HepG2 (cell line): ENCODE results near the gene CPED1. TPM values are rescaled to one million over a fixed set of nuclear protein-coding genes. Genes with fewer than 3 reads are reported as not detected.
A peak's percentile ranks its signal among the peaks of the same experiment; 100 is the strongest.

ENCODE experiments used
- AKAP8 ChIP-seq: sonication (generic); formaldehyde crosslinking; IDR thresholded peaks from 2 replicates; pipeline ENCODE4 v1.5.1; 2020; ENCODE audit warnings: mild to moderate bottlenecking, missing genetic modification reagents
- ATF7-NPFF ChIP-seq: sonication (generic); formaldehyde crosslinking; IDR thresholded peaks from 2 replicates; pipeline ENCODE4 v1.8.1; 2023; ENCODE audit warnings: mild to moderate bottlenecking, low read depth, missing genetic modification reagents, moderate library complexity
- BORCS8-MEF2B ChIP-seq: sonication (generic); formaldehyde crosslinking; IDR thresholded peaks from 2 replicates; pipeline ENCODE4 v1.8.0; 2022; ENCODE audit warnings: mild to moderate bottlenecking, missing genetic modification reagents
- CBX1 ChIP-seq: IDR thresholded peaks from one replicate; pipeline ENCODE4 v1.6.1; 2016; ENCODE audit warnings: antibody characterized with exemption, low read depth
- GABPB1 ChIP-seq: IDR thresholded peaks from 2 replicates; pipeline ENCODE4 v1.6.1; 2016; ENCODE audit warnings: mild to moderate bottlenecking, missing genetic modification reagents, moderate library complexity, missing compliant biosample characterization
- HMGA1 ChIP-seq: sonication (generic); formaldehyde crosslinking; conservative IDR thresholded peaks from 2 replicates; pipeline ENCODE4 v1.4.0; 2020; ENCODE audit warnings: missing genetic modification reagents
- KAT2B ChIP-seq: fragments of 150-350 bp; IDR thresholded peaks from 2 replicates; pipeline ENCODE4 v1.6.1; 2014; ENCODE audit warnings: low read depth, low read length, borderline replicate concordance
- KLF11 ChIP-seq: IDR thresholded peaks from 2 replicates; pipeline ENCODE4 v1.6.1; 2016; ENCODE audit warnings: missing compliant biosample characterization
- NCOA1 ChIP-seq: sonication (generic); formaldehyde crosslinking; IDR thresholded peaks from 2 replicates; pipeline ENCODE4 v1.9.0; 2021; ENCODE audit warnings: missing genetic modification reagents
- NFATC3 ChIP-seq: sonication (generic); formaldehyde crosslinking; IDR thresholded peaks from 2 replicates; pipeline ENCODE4 v1.5.1; 2020; ENCODE audit warnings: mild to moderate bottlenecking, missing genetic modification reagents
- PAWR ChIP-seq: sonication (generic); formaldehyde crosslinking; IDR thresholded peaks from 2 replicates; pipeline ENCODE4 v1.4.0; 2020; ENCODE audit warnings: missing genetic modification reagents, mild to moderate bottlenecking, borderline replicate concordance
- PHF20 ChIP-seq: sonication (generic); formaldehyde crosslinking; IDR thresholded peaks from 2 replicates; pipeline ENCODE4 v1.5.0; 2020; ENCODE audit warnings: mild to moderate bottlenecking, missing genetic modification reagents
- RARG ChIP-seq: sonication (generic); formaldehyde crosslinking; IDR thresholded peaks from 2 replicates; pipeline ENCODE4 v1.4.0; 2020; ENCODE audit warnings: low read depth, mild to moderate bottlenecking, missing genetic modification reagents
- RELA ChIP-seq: sonication (generic); formaldehyde crosslinking; IDR thresholded peaks from 2 replicates; pipeline ENCODE4 v1.4.0; 2020; ENCODE audit warnings: missing genetic modification reagents
- SP4 ChIP-seq: sonication (generic); formaldehyde crosslinking; IDR thresholded peaks from 2 replicates; pipeline ENCODE4 v1.8.1; 2023; ENCODE audit warnings: mild to moderate bottlenecking, missing genetic modification reagents
- SUZ12 ChIP-seq: fragments of 150-350 bp; IDR thresholded peaks from 2 replicates; pipeline ENCODE4 v1.6.1; 2014; ENCODE audit warnings: low read depth, low read length
- ZBTB7A ChIP-seq: sonication (generic); formaldehyde crosslinking; IDR thresholded peaks from 2 replicates; pipeline ENCODE4 v1.8.0; 2022; ENCODE audit warnings: mild to moderate bottlenecking, missing genetic modification reagents
- ZNF124 ChIP-seq: sonication (generic); formaldehyde crosslinking; IDR thresholded peaks from 2 replicates; pipeline ENCODE4 v1.4.0; 2020; ENCODE audit warnings: missing genetic modification reagents
- ZNF292 ChIP-seq: sonication (generic); formaldehyde crosslinking; IDR thresholded peaks from 2 replicates; pipeline ENCODE4 v1.8.1; 2022; ENCODE audit warnings: mild to moderate bottlenecking, low read depth, missing genetic modification reagents, borderline replicate concordance
- ZNF598 ChIP-seq: sonication (generic); formaldehyde crosslinking; IDR thresholded peaks from 2 replicates; pipeline ENCODE4 v1.5.1; 2020; ENCODE audit warnings: mild to moderate bottlenecking, missing genetic modification reagents, borderline replicate concordance
- ZNF766 ChIP-seq: sonication (generic); formaldehyde crosslinking; IDR thresholded peaks from 2 replicates; pipeline ENCODE4 v1.5.0; 2020; ENCODE audit warnings: missing genetic modification reagents, borderline replicate concordance
- ZNF792 ChIP-seq: IDR thresholded peaks from 2 replicates; pipeline ENCODE4 v1.6.1; 2016
- ZSCAN21 ChIP-seq: sonication (generic); formaldehyde crosslinking; IDR thresholded peaks from 2 replicates; pipeline ENCODE4 v1.8.0; 2022; ENCODE audit warnings: mild to moderate bottlenecking, missing genetic modification reagents, moderate library complexity, borderline replicate concordance
- polyA plus RNA-seq, 8 experiments: library from polyadenylated mRNA; depleted of rRNA in 3 of 8; stranded (reverse) in 7 of 8; unstranded in 1 of 8; fragments of >200 nt; fragmentation: Illumina TruSeq in 4 of 8; extraction: Trizol in 4 of 8; gene quantifications; 2 replicates each; pipeline versions ENCODE4 v1.2.1 to v1.2.3, GENCODE V29; 2011 to 2016; ENCODE audit warnings: low read depth in 4 of 8, missing spikeins in 1 of 8, mixed read lengths in 1 of 8; ENCODE audit not compliant: insufficient read depth in 1 of 8
- total RNA-seq, 5 experiments: library from RNA; depleted of rRNA; stranded (reverse); fragments of >200 nt; fragmentation: Illumina TruSeq; extraction: Trizol; gene quantifications; 2 replicates each; pipeline ENCODE4 v1.2.3, GENCODE V29; 2016; ENCODE audit warnings: low read depth in 1 of 5
- TF ChIP-seq, protein P1 (sequence below): sonication (generic); formaldehyde crosslinking; IDR thresholded peaks from 2 replicates; pipeline ENCODE4 v1.4.0; 2020; ENCODE audit warnings: low read depth, mild to moderate bottlenecking, missing genetic modification reagents
- TF ChIP-seq, protein P2 (sequence below): sonication (generic); formaldehyde crosslinking; IDR thresholded peaks from 2 replicates; pipeline ENCODE4 v1.4.0; 2020; ENCODE audit warnings: low read depth, missing genetic modification reagents
- TF ChIP-seq, protein P3 (sequence below): sonication (generic); formaldehyde crosslinking; IDR thresholded peaks from 2 replicates; pipeline ENCODE4 v1.5.0; 2020; ENCODE audit warnings: missing genetic modification reagents, mild to moderate bottlenecking, borderline replicate concordance

Gene CPED1
- total and polyA plus RNA-seq, 2 of the 13 experiments (the other 11 are each of a cell fraction or from before 2014, with no cell fraction given) = 11.5 to 27.0 TPM

DNA sequence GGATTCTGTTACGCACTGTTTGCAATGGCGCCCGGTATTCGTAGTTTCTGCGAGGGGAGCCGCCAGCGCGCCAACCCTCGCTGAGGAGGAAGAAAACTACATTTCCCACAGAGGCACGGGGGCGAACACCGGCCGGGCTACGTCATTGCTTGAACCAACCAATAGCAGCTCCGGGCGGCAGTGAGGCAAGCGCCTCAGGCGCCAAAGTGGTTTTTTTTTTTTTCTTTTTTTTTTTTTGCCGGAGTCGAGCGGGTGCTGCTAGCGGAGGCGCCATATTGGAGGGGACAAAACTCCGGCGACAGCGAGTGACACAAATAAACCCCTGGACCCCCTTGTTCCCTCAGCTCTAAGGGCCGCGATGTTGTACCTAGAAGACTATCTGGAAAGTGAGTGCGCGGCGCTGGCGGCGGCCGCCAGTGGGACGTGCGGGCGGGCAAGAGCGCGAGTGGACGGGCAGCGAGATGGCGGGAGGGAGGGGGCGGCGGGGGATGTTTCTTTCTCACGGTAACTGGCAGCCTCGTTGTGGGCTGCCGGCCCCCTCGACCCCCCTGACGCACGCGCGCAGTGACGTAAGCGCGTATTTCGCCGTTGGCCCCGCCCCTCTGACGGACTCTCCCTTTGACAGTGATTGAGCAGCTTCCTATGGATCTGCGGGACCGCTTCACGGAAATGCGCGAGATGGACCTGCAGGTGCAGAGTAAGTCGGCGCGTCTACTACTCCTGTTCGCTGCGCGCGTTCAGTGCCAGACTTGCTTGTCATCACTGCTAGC lies 37.8 kb upstream of the CPED1 start, which contains the start of gene ING3 (continued):
- TF ChIP-seq, protein P1, sequence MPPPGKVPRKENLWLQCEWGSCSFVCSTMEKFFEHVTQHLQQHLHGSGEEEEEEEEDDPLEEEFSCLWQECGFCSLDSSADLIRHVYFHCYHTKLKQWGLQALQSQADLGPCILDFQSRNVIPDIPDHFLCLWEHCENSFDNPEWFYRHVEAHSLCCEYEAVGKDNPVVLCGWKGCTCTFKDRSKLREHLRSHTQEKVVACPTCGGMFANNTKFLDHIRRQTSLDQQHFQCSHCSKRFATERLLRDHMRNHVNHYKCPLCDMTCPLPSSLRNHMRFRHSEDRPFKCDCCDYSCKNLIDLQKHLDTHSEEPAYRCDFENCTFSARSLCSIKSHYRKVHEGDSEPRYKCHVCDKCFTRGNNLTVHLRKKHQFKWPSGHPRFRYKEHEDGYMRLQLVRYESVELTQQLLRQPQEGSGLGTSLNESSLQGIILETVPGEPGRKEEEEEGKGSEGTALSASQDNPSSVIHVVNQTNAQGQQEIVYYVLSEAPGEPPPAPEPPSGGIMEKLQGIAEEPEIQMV (CRISPR knock-in tag) = peak; percentile 17; the same call in 1 of the 2 replicates
- TF ChIP-seq RARG (CRISPR knock-in tag) = 0 out of 2 replicates have a peak, but pooled peaks have one; percentile 48
- TF ChIP-seq ZNF766 (CRISPR knock-in tag) = peak; percentile 1; the same call in 1 of the 2 replicates
- TF ChIP-seq, protein P2, sequence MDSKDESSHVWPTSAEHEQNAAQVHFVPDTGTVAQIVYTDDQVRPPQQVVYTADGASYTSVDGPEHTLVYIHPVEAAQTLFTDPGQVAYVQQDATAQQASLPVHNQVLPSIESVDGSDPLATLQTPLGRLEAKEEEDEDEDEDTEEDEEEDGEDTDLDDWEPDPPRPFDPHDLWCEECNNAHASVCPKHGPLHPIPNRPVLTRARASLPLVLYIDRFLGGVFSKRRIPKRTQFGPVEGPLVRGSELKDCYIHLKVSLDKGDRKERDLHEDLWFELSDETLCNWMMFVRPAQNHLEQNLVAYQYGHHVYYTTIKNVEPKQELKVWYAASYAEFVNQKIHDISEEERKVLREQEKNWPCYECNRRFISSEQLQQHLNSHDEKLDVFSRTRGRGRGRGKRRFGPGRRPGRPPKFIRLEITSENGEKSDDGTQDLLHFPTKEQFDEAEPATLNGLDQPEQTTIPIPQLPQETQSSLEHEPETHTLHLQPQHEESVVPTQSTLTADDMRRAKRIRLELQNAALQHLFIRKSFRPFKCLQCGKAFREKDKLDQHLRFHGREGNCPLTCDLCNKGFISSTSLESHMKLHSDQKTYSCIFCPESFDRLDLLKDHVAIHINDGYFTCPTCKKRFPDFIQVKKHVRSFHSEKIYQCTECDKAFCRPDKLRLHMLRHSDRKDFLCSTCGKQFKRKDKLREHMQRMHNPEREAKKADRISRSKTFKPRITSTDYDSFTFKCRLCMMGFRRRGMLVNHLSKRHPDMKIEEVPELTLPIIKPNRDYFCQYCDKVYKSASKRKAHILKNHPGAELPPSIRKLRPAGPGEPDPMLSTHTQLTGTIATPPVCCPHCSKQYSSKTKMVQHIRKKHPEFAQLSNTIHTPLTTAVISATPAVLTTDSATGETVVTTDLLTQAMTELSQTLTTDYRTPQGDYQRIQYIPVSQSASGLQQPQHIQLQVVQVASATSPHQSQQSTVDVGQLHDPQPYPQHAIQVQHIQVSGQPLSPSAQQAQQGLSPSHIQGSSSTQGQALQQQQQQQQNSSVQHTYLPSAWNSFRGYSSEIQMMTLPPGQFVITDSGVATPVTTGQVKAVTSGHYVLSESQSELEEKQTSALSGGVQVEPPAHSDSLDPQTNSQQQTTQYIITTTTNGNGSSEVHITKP = 0 out of 2 replicates have a peak, but pooled peaks have one; percentile 45
- TF ChIP-seq AKAP8 (CRISPR knock-in tag) = no peak
- TF ChIP-seq CBX1 = no peak
- no peak for TF ChIP-seq HMGA1
- peak; percentile 92 for TF ChIP-seq ZNF292 (CRISPR knock-in tag)
- TF ChIP-seq KAT2B = no peak
- TF ChIP-seq RELA = no peak
- 0 out of 2 replicates have a peak, but pooled peaks have one; percentile 29 for TF ChIP-seq ZSCAN21 (CRISPR knock-in tag)
- TF ChIP-seq BORCS8-MEF2B (CRISPR knock-in tag) = no peak
- TF ChIP-seq ZBTB7A = no peak
- peak; percentile 72 for TF ChIP-seq PHF20
- TF ChIP-seq NFATC3 (CRISPR knock-in tag) = no peak
- peak; percentile 78 for TF ChIP-seq GABPB1 (CRISPR knock-in tag)
- TF ChIP-seq PAWR = no peak
- TF ChIP-seq SP4 (CRISPR knock-in tag) = peak; percentile 78
- peak; percentile 90 for TF ChIP-seq SUZ12
- TF ChIP-seq NCOA1 (CRISPR knock-in tag) = no peak
- TF ChIP-seq ZNF124 (CRISPR knock-in tag) = peak; percentile 59; the same call in 1 of the 2 replicates
- TF ChIP-seq ATF7-NPFF (CRISPR knock-in tag) = 0 out of 2 replicates have a peak, but pooled peaks have one; percentile 47
- TF ChIP-seq ZNF598 (CRISPR knock-in tag) = no peak
- no peak for TF ChIP-seq KLF11 (CRISPR knock-in tag)
- peak; percentile 22 for TF ChIP-seq ZNF792
- TF ChIP-seq, protein P3, sequence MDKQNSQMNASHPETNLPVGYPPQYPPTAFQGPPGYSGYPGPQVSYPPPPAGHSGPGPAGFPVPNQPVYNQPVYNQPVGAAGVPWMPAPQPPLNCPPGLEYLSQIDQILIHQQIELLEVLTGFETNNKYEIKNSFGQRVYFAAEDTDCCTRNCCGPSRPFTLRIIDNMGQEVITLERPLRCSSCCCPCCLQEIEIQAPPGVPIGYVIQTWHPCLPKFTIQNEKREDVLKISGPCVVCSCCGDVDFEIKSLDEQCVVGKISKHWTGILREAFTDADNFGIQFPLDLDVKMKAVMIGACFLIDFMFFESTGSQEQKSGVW (CRISPR knock-in tag) = no peak
